K562 (cell line): ENCODE data around the gene COX6A2. TPM values are rescaled to one million over a fixed set of nuclear protein-coding genes. Genes with fewer than 3 reads are reported as not detected.

ENCODE experiments used
- ARID1B ChIP-seq: fragments of 450-650 bp; IDR thresholded peaks from 2 replicates; pipeline ENCODE4 v1.6.1; 2016; ENCODE audit warnings: antibody characterized with exemption, mild to moderate bottlenecking, inconsistent platforms
- BCOR ChIP-seq: fragments of 450-650 bp; IDR thresholded peaks from 2 replicates; pipeline ENCODE4 v1.6.1; 2016
- EHMT2 ChIP-seq: fragments of 450-650 bp; IDR thresholded peaks from 2 replicates; pipeline ENCODE4 v1.6.1; 2018; ENCODE audit warnings: antibody characterized with exemption
- ETV6 ChIP-seq, 3 experiments: fragments of 150-350 bp in 1 of 3; sonication (generic) in 1 of 3; formaldehyde crosslinking in 1 of 3; IDR thresholded peaks; 2 replicates each; pipeline versions ENCODE4 v1.6.1 to v1.8.0; 2014 to 2022; ENCODE audit warnings: borderline replicate concordance in 2 of 3, low read depth in 2 of 3, antibody characterized with exemption in 1 of 3, low read length in 1 of 3, mild to moderate bottlenecking in 1 of 3, missing genetic modification reagents in 1 of 3
- HDAC1 ChIP-seq, 2 experiments: fragments of 450-650 bp; IDR thresholded peaks; 2 replicates each; pipeline ENCODE4 v1.6.1; 2016 to 2017; ENCODE audit warnings: inconsistent platforms in 1 of 2, mild to moderate bottlenecking in 1 of 2, moderate library complexity in 1 of 2
- HDAC6 ChIP-seq: IDR thresholded peaks from 2 replicates; pipeline ENCODE4 v1.6.1; 2012; ENCODE audit warnings: low read depth, mild to moderate bottlenecking, control low read depth, inconsistent platforms, low read length, moderate library complexity
- L3MBTL2 ChIP-seq: fragments of 450-650 bp; IDR thresholded peaks from 2 replicates; pipeline ENCODE4 v1.6.1; 2016; ENCODE audit warnings: mild to moderate bottlenecking, moderate library complexity
- MAFG ChIP-seq: fragments of 450-650 bp; conservative IDR thresholded peaks from 2 replicates; pipeline ENCODE4 v1.6.1; 2016; ENCODE audit warnings: missing genetic modification characterization, missing compliant biosample characterization
- NFIC ChIP-seq: fragments of 450-650 bp; IDR thresholded peaks from 2 replicates; pipeline ENCODE4 v1.6.1; 2017; ENCODE audit warnings: mild to moderate bottlenecking, inconsistent platforms
- SIN3A ChIP-seq, 2 experiments: fragments of 150-350 bp in 1 of 2; IDR thresholded peaks; 2 replicates each; pipeline ENCODE4 v1.6.1; 2011 to 2016; ENCODE audit warnings: borderline replicate concordance in 2 of 2, low read depth in 2 of 2, low read length in 2 of 2, mild to moderate bottlenecking in 2 of 2, moderate library complexity in 2 of 2; ENCODE audit not compliant: control insufficient read depth in 1 of 2
- SMARCB1 ChIP-seq: IDR thresholded peaks from 2 replicates; pipeline ENCODE4 v1.6.1; 2011; ENCODE audit warnings: improper control_type of control experiment, low read depth; ENCODE audit not compliant: insufficient read length
- ZFP1 ChIP-seq: fragments of 450-650 bp; formaldehyde crosslinking; IDR thresholded peaks from 2 replicates; pipeline ENCODE4 v1.4.0; 2020; ENCODE audit warnings: mild to moderate bottlenecking, mixed read lengths
- ZFX ChIP-seq: sonication (generic); formaldehyde crosslinking; IDR thresholded peaks from 2 replicates; pipeline ENCODE4 v1.8.0; 2022; ENCODE audit warnings: mild to moderate bottlenecking, missing genetic modification reagents, moderate library complexity
- ZNF316 ChIP-seq: fragments of 450-650 bp; IDR thresholded peaks from 2 replicates; pipeline ENCODE4 v1.6.1; 2016
- ZNF41 ChIP-seq: fragments of 250-450 bp; sonication (Bioruptor Pico); conservative IDR thresholded peaks from 2 replicates; pipeline ENCODE4 v1.4.0; 2020; ENCODE audit warnings: mild to moderate bottlenecking
- polyA plus RNA-seq, 8 experiments: library from polyadenylated mRNA; depleted of rRNA in 4 of 8; stranded (reverse) in 5 of 8; unstranded in 3 of 8; fragments of >200 nt; fragmentation: Nextera tagmentation in 2 of 8; fragmentation: Illumina TruSeq in 1 of 8; extraction: Ambion mirVana in 2 of 8; extraction: Trizol in 1 of 8; gene quantifications; 2 replicates each; pipeline versions ENCODE4 v1.2.1 to v1.2.3, GENCODE V29; 2011 to 2014; ENCODE audit warnings: inconsistent platforms in 1 of 8, missing spikeins in 1 of 8
- total RNA-seq, 7 experiments: library from RNA; depleted of rRNA in 6 of 7; stranded (reverse); fragments of >200 nt in 6 of 7; fragmentation: Illumina TruSeq in 2 of 7; extraction: Trizol in 2 of 7; gene quantifications; 2 replicates each; pipeline versions ENCODE4 v1.2.1 to v1.2.3, GENCODE V29; 2011 to 2021; ENCODE audit warnings: low replicate concordance in 1 of 7
- TF ChIP-seq, protein P1 (sequence below): sonication (generic); formaldehyde crosslinking; IDR thresholded peaks from 2 replicates; pipeline ENCODE4 v1.8.0; 2022; ENCODE audit warnings: mild to moderate bottlenecking, missing genetic modification reagents, borderline replicate concordance
- TF ChIP-seq, protein P2 (sequence below): fragments of 250-450 bp; sonication (Bioruptor Pico); IDR thresholded peaks from 2 replicates; pipeline ENCODE4 v1.6.1; 2021; ENCODE audit warnings: mild to moderate bottlenecking
- TF ChIP-seq, protein P3 (sequence below), 2 experiments: fragments of 450-650 bp in 1 of 2; sonication (generic) in 1 of 2; formaldehyde crosslinking; conservative IDR thresholded peaks; 2 replicates each; pipeline versions ENCODE4 v1.4.0 to v1.8.1; 2020 to 2022; ENCODE audit warnings: mild to moderate bottlenecking in 1 of 2, missing genetic modification reagents in 1 of 2
- TF ChIP-seq, protein P4 (sequence below): fragments of 450-650 bp; IDR thresholded peaks from 2 replicates; pipeline ENCODE4 v1.6.1; 2016
- TF ChIP-seq, protein P5 (sequence below): sonication (generic); formaldehyde crosslinking; IDR thresholded peaks from 2 replicates; pipeline ENCODE4 v1.8.0; 2023; ENCODE audit warnings: mild to moderate bottlenecking, missing genetic modification reagents

Gene COX6A2
- total and polyA plus RNA-seq, 9 of the 15 experiments (the other 6 are each of a cell fraction or from before 2014, with no cell fraction given), result not detected

DNA sequence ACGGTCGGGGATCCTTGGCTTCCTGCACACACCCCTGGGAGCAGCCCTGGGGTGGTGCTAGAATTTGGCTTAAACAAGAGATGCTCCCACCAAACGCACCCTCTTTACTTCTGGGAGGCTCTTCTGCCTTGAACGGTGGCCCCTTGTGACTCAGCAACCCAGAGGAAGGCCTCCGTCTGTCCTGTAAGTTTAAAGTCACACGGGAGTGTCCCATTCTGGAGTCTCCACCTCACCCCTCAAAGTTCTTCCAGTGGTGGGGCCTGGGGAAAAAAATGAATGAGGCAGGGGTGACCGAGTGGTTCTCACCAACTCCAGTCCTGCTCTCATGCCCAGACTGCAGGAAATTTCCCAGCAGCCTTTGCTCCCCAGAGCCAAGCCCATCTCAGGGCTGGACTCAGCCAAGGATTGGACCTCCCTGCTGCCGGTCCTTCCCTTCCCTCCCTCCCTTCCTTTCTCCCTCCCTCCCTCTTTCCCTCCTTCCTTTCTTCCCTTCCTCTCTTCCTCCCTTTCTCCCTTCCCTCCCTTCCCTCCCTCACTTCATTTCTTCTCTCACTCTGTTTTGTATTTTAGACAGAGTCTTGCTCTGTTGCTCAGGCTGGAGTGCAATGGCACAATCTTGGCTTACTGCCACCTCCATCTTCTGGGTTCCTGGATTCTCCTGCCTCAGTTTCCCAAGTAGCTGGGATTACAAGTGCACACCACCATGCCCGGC is 23.7 kb downstream of the COX6A2 start (continued):
- no peak for TF ChIP-seq ZFP1
- no peak for TF ChIP-seq ZNF41 (CRISPR knock-in tag)
- no peak for TF ChIP-seq ETV6 (IDR thresholded peaks at IDR 0.05; ENCODE audit: borderline replicate concordance in 1 of 2, low read depth in 2 of 2, low read length in 1 of 2)
- no peak for TF ChIP-seq ETV6 (CRISPR knock-in tag; IDR thresholded peaks at IDR 0.05; ENCODE audit: borderline replicate concordance)
- TF ChIP-seq, protein P1, sequence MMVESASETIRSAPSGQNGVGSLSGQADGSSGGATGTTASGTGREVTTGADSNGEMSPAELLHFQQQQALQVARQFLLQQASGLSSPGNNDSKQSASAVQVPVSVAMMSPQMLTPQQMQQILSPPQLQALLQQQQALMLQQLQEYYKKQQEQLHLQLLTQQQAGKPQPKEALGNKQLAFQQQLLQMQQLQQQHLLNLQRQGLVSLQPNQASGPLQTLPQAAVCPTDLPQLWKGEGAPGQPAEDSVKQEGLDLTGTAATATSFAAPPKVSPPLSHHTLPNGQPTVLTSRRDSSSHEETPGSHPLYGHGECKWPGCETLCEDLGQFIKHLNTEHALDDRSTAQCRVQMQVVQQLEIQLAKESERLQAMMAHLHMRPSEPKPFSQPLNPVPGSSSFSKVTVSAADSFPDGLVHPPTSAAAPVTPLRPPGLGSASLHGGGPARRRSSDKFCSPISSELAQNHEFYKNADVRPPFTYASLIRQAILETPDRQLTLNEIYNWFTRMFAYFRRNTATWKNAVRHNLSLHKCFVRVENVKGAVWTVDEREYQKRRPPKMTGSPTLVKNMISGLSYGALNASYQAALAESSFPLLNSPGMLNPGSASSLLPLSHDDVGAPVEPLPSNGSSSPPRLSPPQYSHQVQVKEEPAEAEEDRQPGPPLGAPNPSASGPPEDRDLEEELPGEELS (CRISPR knock-in tag), result no peak
- peak; percentile 48; the same call in 1 of the 2 replicates for TF ChIP-seq L3MBTL2
- no peak for TF ChIP-seq SIN3A (IDR thresholded peaks at IDR 0.05; ENCODE audit: borderline replicate concordance in 2 of 2, control insufficient read depth in 1 of 2, low read depth in 2 of 2, low read length in 2 of 2)
- peak; percentile 76 for TF ChIP-seq EHMT2
- TF ChIP-seq HDAC6, result no peak
- TF ChIP-seq, protein P2, sequence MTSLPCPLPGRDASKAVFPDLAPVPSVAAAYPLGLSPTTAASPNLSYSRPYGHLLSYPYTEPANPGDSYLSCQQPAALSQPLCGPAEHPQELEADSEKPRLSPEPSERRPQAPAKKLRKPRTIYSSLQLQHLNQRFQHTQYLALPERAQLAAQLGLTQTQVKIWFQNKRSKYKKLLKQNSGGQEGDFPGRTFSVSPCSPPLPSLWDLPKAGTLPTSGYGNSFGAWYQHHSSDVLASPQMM (CRISPR knock-in tag), result no peak
- TF ChIP-seq MAFG (tag), result peak; percentile 38; the same call in 1 of the 2 replicates
- peak; percentile 52 for TF ChIP-seq ZNF316
- TF ChIP-seq, protein P3, sequence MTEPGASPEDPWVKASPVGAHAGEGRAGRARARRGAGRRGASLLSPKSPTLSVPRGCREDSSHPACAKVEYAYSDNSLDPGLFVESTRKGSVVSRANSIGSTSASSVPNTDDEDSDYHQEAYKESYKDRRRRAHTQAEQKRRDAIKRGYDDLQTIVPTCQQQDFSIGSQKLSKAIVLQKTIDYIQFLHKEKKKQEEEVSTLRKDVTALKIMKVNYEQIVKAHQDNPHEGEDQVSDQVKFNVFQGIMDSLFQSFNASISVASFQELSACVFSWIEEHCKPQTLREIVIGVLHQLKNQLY (CRISPR knock-in tag; conservative IDR thresholded peaks at IDR 0.05), result no peak
- TF ChIP-seq BCOR, result peak; percentile 47; the same call in 1 of the 2 replicates
- TF ChIP-seq ZFX, result no peak
- TF ChIP-seq, protein P4, sequence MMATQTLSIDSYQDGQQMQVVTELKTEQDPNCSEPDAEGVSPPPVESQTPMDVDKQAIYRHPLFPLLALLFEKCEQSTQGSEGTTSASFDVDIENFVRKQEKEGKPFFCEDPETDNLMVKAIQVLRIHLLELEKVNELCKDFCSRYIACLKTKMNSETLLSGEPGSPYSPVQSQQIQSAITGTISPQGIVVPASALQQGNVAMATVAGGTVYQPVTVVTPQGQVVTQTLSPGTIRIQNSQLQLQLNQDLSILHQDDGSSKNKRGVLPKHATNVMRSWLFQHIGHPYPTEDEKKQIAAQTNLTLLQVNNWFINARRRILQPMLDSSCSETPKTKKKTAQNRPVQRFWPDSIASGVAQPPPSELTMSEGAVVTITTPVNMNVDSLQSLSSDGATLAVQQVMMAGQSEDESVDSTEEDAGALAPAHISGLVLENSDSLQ, result peak; percentile 96
- TF ChIP-seq HDAC1 (IDR thresholded peaks at IDR 0.05), result peak in 1 of 2 experiments; percentile 71; a peak in 2 of 4 replicates
- no peak for TF ChIP-seq SMARCB1
- TF ChIP-seq, protein P5, sequence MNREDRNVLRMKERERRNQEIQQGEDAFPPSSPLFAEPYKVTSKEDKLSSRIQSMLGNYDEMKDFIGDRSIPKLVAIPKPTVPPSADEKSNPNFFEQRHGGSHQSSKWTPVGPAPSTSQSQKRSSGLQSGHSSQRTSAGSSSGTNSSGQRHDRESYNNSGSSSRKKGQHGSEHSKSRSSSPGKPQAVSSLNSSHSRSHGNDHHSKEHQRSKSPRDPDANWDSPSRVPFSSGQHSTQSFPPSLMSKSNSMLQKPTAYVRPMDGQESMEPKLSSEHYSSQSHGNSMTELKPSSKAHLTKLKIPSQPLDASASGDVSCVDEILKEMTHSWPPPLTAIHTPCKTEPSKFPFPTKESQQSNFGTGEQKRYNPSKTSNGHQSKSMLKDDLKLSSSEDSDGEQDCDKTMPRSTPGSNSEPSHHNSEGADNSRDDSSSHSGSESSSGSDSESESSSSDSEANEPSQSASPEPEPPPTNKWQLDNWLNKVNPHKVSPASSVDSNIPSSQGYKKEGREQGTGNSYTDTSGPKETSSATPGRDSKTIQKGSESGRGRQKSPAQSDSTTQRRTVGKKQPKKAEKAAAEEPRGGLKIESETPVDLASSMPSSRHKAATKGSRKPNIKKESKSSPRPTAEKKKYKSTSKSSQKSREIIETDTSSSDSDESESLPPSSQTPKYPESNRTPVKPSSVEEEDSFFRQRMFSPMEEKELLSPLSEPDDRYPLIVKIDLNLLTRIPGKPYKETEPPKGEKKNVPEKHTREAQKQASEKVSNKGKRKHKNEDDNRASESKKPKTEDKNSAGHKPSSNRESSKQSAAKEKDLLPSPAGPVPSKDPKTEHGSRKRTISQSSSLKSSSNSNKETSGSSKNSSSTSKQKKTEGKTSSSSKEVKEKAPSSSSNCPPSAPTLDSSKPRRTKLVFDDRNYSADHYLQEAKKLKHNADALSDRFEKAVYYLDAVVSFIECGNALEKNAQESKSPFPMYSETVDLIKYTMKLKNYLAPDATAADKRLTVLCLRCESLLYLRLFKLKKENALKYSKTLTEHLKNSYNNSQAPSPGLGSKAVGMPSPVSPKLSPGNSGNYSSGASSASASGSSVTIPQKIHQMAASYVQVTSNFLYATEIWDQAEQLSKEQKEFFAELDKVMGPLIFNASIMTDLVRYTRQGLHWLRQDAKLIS (CRISPR knock-in tag), result no peak
- TF ChIP-seq ARID1B, result no peak
- TF ChIP-seq NFIC, result peak; percentile 85
